HS-27A (cell line): Measurements from ENCODE around the gene CACNA2D2.

ENCODE experiments used
- DNase-seq: peaks from one replicate; pipeline ENCODE4 v3.0.0-alpha.2; 2012; ENCODE audit warnings: low read depth, missing footprints

CACNA2D2 gene

GRCh38 chr3:50495609-50496423, 7.6 kb downstream of the CACNA2D2 start:
- DNase-seq, result no peak

GRCh38 chr3:50494126-50494525, 9.3 kb downstream of the CACNA2D2 start:
- DNase-seq, result no peak

DNA sequence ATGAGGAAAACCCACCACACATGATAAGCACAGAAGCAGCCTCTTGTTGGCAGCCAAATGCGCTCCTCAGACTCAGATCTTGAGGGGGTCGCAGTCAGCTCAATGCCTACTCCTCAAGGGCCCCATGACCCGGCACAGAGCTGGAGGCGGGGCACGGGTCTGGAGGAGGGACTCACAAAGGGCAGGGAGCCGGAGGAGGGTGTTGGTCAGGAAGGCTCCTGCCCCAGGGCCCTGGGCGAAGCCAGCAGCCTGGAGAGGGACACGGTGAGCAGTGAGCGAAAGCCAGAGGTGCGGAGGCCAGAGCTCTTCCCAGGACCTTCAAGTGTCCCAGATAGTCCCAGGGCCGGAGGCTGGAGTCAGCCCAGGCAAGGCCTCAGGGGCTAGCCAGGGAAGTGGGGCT, 9.8 kb downstream of the CACNA2D2 start:
- no peak for DNase-seq

- DNase-seq, result no peak
Observed at GRCh38 chr3:50493086-50493485, 10.3 kb downstream of the CACNA2D2 start.

DNA sequence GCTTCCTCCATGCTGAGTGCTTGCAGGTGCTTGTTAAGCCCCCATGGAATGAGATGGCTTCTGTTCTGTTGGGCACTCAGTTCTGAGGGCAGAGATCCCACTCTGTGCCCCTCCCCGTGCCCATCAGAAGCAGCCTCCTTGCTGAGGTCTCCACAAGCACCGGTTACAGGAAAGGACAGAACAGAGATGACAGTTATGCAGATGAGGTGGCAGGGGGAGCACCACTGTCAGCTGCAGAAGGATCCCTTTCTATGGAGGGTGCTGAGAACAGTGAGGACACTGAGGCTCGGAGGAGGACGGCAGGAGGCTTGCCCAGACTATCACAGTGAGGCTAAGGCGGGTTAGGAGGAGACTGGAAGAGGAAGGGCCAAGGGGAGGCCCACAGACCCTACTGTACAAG, 12.4 kb downstream of the CACNA2D2 start:
- DNase-seq, result no peak

DNA sequence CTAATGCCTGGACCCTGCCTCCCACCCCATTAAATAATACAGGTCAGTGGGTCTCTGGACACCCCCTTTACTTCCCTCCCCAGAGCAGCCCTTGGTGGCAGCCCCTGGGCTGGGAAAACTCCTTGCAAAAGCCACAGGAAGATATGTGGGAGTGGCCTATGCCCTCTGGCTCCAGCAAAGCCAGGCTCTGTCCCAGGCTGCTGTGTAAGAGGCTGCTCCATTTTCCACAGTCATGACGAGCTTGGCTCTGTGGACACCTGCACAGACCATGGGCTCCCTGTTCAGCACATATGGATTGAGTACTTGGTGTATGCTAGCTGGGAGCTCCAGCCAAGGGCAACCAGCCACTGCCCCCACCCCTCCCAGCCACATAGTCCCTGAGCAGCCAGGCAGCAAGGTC, 13.0 kb downstream of the CACNA2D2 start:
- DNase-seq, result no peak

DNA sequence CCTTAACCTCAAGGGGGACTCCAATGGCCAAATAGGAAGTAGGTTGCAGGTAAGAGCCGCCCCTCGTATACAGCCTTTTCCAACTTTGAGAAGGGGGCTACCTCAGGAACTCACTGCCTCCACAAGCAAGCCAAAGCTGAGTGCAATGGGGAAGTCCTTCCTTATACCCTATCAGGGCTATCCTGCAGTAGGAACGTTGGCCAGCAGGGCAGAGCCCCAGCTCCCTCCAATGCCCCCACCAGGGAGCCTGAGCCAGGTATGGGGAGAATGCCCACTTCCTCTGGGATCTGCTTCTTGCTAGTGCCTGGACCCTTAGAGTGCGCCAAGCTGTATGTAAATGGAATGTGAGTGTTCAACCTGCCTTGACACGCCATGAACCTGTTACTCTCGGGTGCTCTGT, 16.3 kb downstream of the CACNA2D2 start:
- no peak for DNase-seq

- no peak for DNase-seq
Observed at GRCh38 chr3:50486219-50486888, 17.1 kb downstream of the CACNA2D2 start.

DNA sequence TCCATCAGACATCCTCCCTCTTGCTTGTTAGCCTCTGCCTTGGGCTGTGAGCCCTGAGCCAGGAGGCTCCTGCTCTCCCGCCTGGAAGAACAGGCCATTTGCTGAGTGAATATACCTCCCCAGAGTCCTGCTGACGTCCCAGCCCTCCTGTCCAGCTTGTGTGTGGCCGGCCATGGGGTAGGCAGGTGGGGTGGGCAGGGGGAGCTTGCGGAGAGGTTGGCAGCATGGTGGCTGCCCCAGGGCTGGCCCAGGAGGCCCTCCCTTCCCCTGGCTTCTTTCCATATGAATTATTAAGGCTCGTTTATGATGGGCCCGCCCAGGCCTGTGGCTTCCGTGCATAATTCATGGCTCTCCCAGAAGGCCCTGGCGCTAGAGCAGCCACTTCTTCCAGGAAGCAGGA, 18.7 kb downstream of the CACNA2D2 start:
- DNase-seq, result no peak

- DNase-seq, result no peak
Observed at GRCh38 chr3:50483374-50483773, 20.1 kb downstream of the CACNA2D2 start.

- DNase-seq, result no peak
Observed at GRCh38 chr3:50481992-50482391, 21.4 kb downstream of the CACNA2D2 start.

DNA sequence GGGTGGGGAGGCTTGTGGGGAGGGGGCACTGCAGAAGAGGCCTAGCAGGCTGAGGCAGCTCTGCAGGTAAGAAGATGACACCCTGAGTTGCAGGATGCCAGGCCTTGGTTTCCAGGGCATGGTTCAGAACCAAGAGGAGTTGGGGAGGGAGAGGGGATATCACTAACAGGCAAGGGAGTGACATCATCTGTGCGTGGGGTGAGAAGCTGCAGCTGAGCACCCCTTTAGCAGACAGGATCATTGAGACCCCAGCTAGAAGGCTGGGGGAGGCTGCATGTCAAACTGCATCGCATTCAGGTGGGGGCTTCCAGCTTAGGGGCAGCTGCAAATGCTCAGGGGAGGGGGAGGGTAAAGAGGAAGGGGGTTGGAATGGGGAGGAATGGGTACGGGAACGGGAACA, 23.0 kb downstream of the CACNA2D2 start:
- no peak for DNase-seq

DNA sequence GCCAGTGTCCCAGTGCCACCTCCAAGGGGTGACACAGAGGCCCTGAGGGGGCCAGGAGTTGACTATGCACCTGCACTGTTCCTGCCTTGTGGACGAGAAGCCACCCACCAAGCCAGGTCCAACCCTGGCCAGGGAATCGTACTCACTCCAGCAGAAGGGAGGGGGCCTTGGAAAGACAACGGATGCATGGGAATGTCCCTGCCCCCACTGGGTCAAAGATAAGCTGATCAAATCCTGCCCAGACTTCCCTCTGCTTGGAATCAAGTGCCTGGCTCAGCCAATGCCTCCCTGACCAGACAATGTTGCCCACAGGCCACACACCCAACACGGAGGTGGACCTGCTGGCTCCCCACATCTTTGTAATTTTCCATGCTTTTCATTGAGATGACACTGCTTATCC, 23.9 kb downstream of the CACNA2D2 start:
- no peak for DNase-seq

DNA sequence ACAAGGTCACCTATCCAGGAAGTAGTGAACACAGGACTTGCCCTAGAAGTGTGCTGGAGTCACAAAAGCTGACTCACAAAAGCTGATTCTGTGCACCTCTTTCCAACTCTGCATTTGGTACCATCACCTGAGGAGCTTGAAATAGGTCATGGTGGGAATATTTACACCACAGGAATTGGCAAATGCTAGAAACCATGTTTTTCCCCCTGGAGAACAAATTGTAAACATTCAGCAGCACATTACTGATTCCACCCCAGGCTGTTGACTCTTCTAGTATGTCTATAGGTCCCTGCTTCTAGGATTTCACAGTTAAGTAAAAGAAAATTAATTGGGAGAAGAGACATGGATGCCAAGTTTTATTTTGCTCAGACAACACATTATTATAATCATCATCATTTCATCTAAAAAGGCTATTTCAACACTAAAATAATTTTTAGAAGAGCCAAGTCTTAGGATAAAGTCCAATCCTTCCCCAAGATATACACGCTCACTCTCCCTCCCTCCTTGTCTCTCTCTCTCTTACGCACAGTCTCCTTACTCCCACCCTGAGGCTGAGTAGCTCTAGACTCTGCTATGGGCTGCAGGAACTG, 24.7 kb downstream of the CACNA2D2 start:
- DNase-seq, result no peak

- no peak for DNase-seq
Observed at GRCh38 chr3:50478051-50478450, 25.4 kb downstream of the CACNA2D2 start.

DNA sequence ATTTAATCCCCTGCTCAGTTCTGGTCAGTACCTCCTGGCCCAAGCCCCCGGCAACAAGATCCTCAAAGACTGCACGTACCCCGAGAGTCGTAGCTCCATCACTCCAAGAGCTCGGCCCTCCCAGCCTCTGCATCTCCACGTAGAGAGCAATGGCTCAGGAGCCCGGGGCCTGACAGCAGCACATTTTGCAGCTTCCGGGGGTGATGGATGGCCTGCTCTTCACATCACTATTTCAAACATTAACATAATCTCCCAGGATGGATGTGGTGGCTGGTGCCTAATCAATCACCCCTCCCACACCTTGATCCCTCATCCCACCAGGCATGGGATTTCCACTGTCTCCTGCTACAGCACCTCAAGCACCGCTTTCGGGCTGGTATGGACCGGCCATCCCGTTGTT, 28.1 kb downstream of the CACNA2D2 start:
- DNase-seq, result no peak

- no peak for DNase-seq
Observed at GRCh38 chr3:50474717-50475116, 28.7 kb downstream of the CACNA2D2 start.

DNA sequence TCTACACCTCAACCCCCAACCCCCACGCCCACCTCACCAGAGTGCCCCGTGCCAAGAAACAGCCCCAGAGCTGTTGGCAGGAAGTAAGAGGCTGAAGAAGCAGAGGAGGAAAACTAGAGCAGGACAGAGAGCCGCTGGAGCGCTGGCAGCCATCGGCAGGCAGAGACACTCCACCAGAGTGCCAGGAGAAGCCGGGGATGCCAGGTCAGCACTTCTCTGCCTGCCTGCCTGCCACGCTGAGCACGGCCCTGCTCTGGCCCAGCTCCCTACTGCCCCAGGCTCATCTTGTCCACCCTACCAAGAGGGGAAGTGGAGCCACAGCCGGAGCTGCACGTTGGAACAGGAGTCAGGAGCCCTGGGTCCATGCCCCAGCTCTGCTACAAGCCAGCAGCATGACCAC, 29.7 kb downstream of the CACNA2D2 start:
- no peak for DNase-seq

- DNase-seq, result no peak
Observed at GRCh38 chr3:50472958-50473357, 30.5 kb downstream of the CACNA2D2 start.

GRCh38 chr3:50470658-50471057, 32.8 kb downstream of the CACNA2D2 start:
- no peak for DNase-seq

GRCh38 chr3:50467919-50468318, 35.5 kb downstream of the CACNA2D2 start:
- no peak for DNase-seq

GRCh38 chr3:50466177-50466576, 37.3 kb downstream of the CACNA2D2 start:
- DNase-seq, result no peak

GRCh38 chr3:50464569-50464968, 38.9 kb downstream of the CACNA2D2 start:
- DNase-seq, result no peak
